CD4-positive, alpha-beta T cell (primary cell): ENCODE data around the gene LRTM1. TPM values are rescaled to one million over a fixed set of nuclear protein-coding genes. Genes with fewer than 3 reads are reported as not detected.

ENCODE experiments used
- ATAC-seq: fragments of 200-7000 bp; cut with Tn5 transposase; one replicate; pipeline ENCODE4 v1.10.0; 2022; ENCODE audit warnings: mild to moderate bottlenecking; ENCODE audit not compliant: poor library complexity
- CTCF ChIA-PET: fragments of 350-600 bp; sonication (Branson Sonifier 250); formaldehyde crosslinking; loops from one replicate; lab custom pipeline; 2021; ENCODE audit warnings: antibody characterized with exemption, inconsistent platforms; lab: Charles Lee
- POLR2A ChIA-PET: fragments of 350-600 bp; sonication (Branson Sonifier 250); formaldehyde crosslinking; loops from one replicate; lab custom pipeline; 2021; ENCODE audit warnings: antibody characterized with exemption, inconsistent platforms; lab: Charles Lee
- DNase-seq, 14 experiments: peaks; one replicate each; pipeline ENCODE4 v3.0.0-alpha.2; 2013 to 2020; ENCODE audit warnings: mixed read lengths in 2 of 14
- H3K27ac ChIP-seq, 2 donors: one replicate each; pipeline versions ENCODE4 v1.5.1 to v1.7.0; 2013; ENCODE audit warnings: low read length in 2 of 2, low read depth in 1 of 2, mild to moderate bottlenecking in 1 of 2
- H3K27me3 ChIP-seq, 2 experiments: 1 replicate in 1 of 2; 2 replicates in 1 of 2; pipeline versions ENCODE4 v1.6.1 to v1.7.0; 2013; ENCODE audit warnings: low read length in 2 of 2, control low read depth in 1 of 2, mild to moderate bottlenecking in 1 of 2, moderate library complexity in 1 of 2; ENCODE audit not compliant: insufficient read depth in 2 of 2, control insufficient read depth in 1 of 2
- H3K36me3 ChIP-seq: one replicate; pipeline ENCODE4 v1.6.1; 2013; ENCODE audit warnings: low read length, control low read depth; ENCODE audit not compliant: insufficient read depth
- H3K4me1 ChIP-seq: one replicate; pipeline ENCODE4 v1.6.1; 2013; ENCODE audit warnings: low read length, control low read depth; ENCODE audit not compliant: insufficient read depth
- H3K4me3 ChIP-seq: one replicate; pipeline ENCODE4 v1.5.1; 2013; ENCODE audit warnings: mild to moderate bottlenecking, low read length, moderate library complexity
- H3K9me3 ChIP-seq, 2 experiments: 1 replicate in 1 of 2; 2 replicates in 1 of 2; pipeline versions ENCODE4 v1.6.1 to v1.7.0; 2013; ENCODE audit warnings: low read length in 2 of 2, mild to moderate bottlenecking in 2 of 2, control low read depth in 1 of 2, moderate library complexity in 1 of 2; ENCODE audit not compliant: control insufficient read depth in 1 of 2, insufficient read depth in 1 of 2
- H3K27ac Mint-ChIP-seq: one replicate; pipeline ENCODE4 v1.8.0; 2020; ENCODE audit warnings: mixed read lengths
- H3K27me3 Mint-ChIP-seq: one replicate; pipeline ENCODE4 v1.8.0; 2021; ENCODE audit warnings: mixed read lengths
- H3K36me3 Mint-ChIP-seq: one replicate; pipeline ENCODE4 v1.8.0; 2021; ENCODE audit warnings: low read depth, mixed read lengths
- H3K4me1 Mint-ChIP-seq: one replicate; pipeline ENCODE4 v1.8.0; 2021; ENCODE audit warnings: low read depth, mixed read lengths
- H3K4me3 Mint-ChIP-seq: one replicate; pipeline ENCODE4 v1.8.0; 2020; ENCODE audit warnings: mild to moderate bottlenecking, mixed read lengths
- H3K9me3 Mint-ChIP-seq: one replicate; pipeline ENCODE4 v1.8.0; 2020; ENCODE audit warnings: mixed read lengths
- intact Hi-C, 2 experiments: fragments of 100-400 bp; cut with DNase I in 1 of 2; cut with micrococcal nuclease in 1 of 2; formaldehyde crosslinking; loops; one replicate each; pipeline versions ENCODE4 v1.15.1 to v1.9.0; 2023 to 2025; cut with DNase I, micrococcal nuclease
- polyA plus RNA-seq, 2 donors: library from polyadenylated mRNA; unstranded; fragments of 120-200 nt; gene quantifications; one replicate each; pipeline ENCODE4 v1.2.1, GENCODE V29; 2013
- total RNA-seq, 174 experiments: library from RNA in 2 of 174; stranded (reverse) in 2 of 174; gene quantifications; one replicate each; pipeline ENCODE4 v1.2.3 and lab custom pipeline; 2021 to 2026
- TF ChIP-seq, protein P1 (sequence below): fragments of 200-600 bp; IDR thresholded peaks from one replicate; pipeline ENCODE4 v1.8.0; 2022; ENCODE audit warnings: antibody characterized with exemption, mild to moderate bottlenecking

Gene LRTM1
- total RNA-seq (not detected), total RNA-seq (lab: John Stamatoyannopoulos, UW) (0 to 0.11 (median 0) reads per million in 172 experiments)
- not detected for polyA plus RNA-seq (2013, experiment 1 of 2)
- polyA plus RNA-seq (2013, experiment 2 of 2), result 2.1 TPM

DNA sequence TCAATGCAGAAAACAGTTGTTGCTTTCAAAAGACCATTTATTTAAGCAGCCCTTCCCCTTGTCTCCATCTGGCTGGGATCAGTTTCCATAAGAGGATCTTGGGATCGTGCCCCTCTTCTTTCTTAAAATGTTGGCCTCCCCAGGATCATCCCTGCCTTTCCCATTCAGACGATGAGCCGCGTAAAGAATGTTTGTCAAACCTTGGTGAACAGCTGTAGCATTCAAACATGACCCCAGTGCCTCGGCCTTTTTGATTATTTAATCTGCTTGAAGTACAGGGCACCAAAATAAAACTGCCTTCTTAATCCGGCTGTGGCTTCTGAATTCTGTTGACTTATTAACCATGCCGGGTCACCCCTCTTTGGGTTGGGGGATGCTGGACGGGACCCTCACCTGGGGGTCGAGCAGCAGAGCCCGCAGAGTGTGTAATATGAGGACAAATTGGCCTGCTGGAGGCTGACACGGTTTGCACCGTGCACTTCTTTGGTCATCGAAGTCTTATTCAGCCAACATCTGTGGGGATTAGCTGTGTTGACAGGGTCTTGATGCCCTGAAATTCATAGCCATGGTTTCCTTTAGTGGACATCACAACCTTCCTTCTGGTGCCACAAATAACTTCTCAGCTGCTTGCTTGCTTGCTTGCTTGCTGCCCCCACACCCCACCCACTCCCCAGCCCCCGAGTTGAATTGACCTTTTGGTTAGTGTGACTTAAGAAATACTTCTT, at the start of gene LRTM1:
Gene LRTM1, minus strand, starts transcription at position 14 of the 725 bp plus-strand sequence. CDS start 148 bp downstream, outside the sequence.
- intact Hi-C loops, result no loop called here
- Mint-ChIP-seq H3K27me3 (no peaks in the 10 kb centered on the region), H3K36me3 (no peaks in the 10 kb centered on the region), H3K4me3 (no peak within 1 kb of the TSS), H3K27ac (no peak within 1 kb of the TSS), H3K4me1 (no peaks in the 10 kb centered on the region), H3K9me3 (no peaks in the 10 kb centered on the region)
- no peaks in the 10 kb centered on the region for H3K36me3 ChIP-seq
- peaks cover 0 to 5% of the 10 kb centered on the region in 2 experiments for H3K9me3 ChIP-seq
- H3K27ac ChIP-seq, result no peak within 1 kb of the TSS
- CTCF ChIA-PET, result no interaction called here
- H3K4me3 ChIP-seq, result no peak within 1 kb of the TSS
- ATAC-seq (no peak), DNase-seq (no peak)
- POLR2A ChIA-PET, result no interaction called here
- TF ChIP-seq, protein P1, sequence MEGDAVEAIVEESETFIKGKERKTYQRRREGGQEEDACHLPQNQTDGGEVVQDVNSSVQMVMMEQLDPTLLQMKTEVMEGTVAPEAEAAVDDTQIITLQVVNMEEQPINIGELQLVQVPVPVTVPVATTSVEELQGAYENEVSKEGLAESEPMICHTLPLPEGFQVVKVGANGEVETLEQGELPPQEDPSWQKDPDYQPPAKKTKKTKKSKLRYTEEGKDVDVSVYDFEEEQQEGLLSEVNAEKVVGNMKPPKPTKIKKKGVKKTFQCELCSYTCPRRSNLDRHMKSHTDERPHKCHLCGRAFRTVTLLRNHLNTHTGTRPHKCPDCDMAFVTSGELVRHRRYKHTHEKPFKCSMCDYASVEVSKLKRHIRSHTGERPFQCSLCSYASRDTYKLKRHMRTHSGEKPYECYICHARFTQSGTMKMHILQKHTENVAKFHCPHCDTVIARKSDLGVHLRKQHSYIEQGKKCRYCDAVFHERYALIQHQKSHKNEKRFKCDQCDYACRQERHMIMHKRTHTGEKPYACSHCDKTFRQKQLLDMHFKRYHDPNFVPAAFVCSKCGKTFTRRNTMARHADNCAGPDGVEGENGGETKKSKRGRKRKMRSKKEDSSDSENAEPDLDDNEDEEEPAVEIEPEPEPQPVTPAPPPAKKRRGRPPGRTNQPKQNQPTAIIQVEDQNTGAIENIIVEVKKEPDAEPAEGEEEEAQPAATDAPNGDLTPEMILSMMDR, result no peak
- no peaks in the 10 kb centered on the region for H3K27me3 ChIP-seq
- no peaks in the 10 kb centered on the region for H3K4me1 ChIP-seq

DNA sequence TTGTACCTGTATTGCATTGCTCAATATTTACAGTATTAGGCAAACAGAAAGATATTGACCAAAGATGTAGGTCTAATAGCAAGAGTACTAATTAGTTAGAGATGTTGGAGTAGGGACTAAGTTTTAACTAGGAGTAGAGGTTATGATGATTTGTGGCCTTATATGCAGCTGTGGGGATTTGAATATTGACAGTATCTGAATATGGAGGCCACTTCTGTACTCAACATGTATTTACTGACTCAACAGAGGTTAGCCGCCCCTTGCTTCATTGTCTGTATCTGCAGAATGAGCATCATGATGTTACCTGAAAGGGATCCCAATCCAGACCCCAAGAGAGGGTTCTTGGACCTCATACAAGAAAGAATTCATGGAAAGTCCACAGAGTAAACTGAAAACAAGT, 49.6 kb upstream of the LRTM1 start:
- Histone ChIP-seq H3K27me3 (no peaks in the 10 kb centered on the region), H3K4me1 (no peaks in the 10 kb centered on the region), H3K4me3 (no peak overlapping the region), H3K9me3 (peaks cover 0 to 7% of the 10 kb centered on the region in 2 experiments), H3K27ac (no peak overlapping the region), H3K36me3 (no peaks in the 10 kb centered on the region)
- TF ChIP-seq, protein P1, result no peak
- ChIA-PET CTCF (no interaction called here), POLR2A (no interaction called here)
- peaks cover 5% of the 10 kb centered on the region for H3K27me3 Mint-ChIP-seq
- no peaks in the 10 kb centered on the region for H3K4me1 Mint-ChIP-seq
- ATAC-seq (no peak), DNase-seq (no peak)
- H3K36me3 Mint-ChIP-seq, result no peaks in the 10 kb centered on the region
- intact Hi-C loops, result no loop called here
- no peak overlapping the region for H3K4me3 Mint-ChIP-seq
- peaks cover 10% of the 10 kb centered on the region for H3K9me3 Mint-ChIP-seq
- H3K27ac Mint-ChIP-seq, result no peak overlapping the region

DNA sequence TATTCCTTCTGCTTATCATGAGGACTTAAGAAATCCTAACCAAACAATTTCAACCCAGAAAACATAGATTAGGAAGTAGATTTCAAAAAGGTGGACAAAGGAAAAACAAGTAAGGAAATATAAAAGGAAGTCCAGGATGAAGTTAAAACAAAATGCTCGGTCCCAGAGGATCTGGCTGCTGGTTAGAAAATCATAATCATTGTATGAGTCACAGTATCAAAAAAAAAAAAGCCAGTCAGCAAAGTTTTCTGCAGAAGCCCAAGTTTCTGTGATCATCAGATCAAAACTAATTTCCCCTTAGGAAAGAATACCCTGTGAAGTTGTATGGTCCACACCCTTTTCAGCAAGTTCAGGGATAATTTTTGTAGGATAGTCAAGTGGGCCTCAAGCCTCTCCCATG, 43.0 kb upstream of the LRTM1 start:
- Histone ChIP-seq H3K4me3 (no peak overlapping the region), H3K9me3 (peaks cover 0 to 3% of the 10 kb centered on the region in 2 experiments), H3K27ac (no peak overlapping the region), H3K4me1 (no peaks in the 10 kb centered on the region), H3K36me3 (no peaks in the 10 kb centered on the region), H3K27me3 (no peaks in the 10 kb centered on the region)
- TF ChIP-seq, protein P1, result no peak
- peaks cover 8% of the 10 kb centered on the region for H3K9me3 Mint-ChIP-seq
- H3K4me1 Mint-ChIP-seq, result no peaks in the 10 kb centered on the region
- no peak overlapping the region for H3K27ac Mint-ChIP-seq
- H3K27me3 Mint-ChIP-seq, result peaks cover 11% of the 10 kb centered on the region
- ATAC-seq, result no peak
- POLR2A ChIA-PET, result no interaction called here
- DNase-seq, result no peak
- no peaks in the 10 kb centered on the region for H3K36me3 Mint-ChIP-seq
- CTCF ChIA-PET, result no interaction called here
- intact Hi-C loops, result no loop called here
- no peak overlapping the region for H3K4me3 Mint-ChIP-seq
